Thyroid gland (tissue), 4 donors: ENCODE results near the gene RNF7. TPM values are rescaled to one million over a fixed set of nuclear protein-coding genes. Genes with fewer than 3 reads are reported as not detected.

Source experiments
- DNase-seq, 2 donors: peaks; one replicate each; pipeline ENCODE4 v3.0.0-alpha.2; 2019
- H3K27ac ChIP-seq, 3 donors: fragments of 200-600 bp; sonication (generic); 1 replicate in 2 of 3; 2 replicates in 1 of 3; pipeline ENCODE4 v1.5.1; 2016 to 2019; ENCODE audit warnings: mild to moderate bottlenecking in 1 of 3, moderate library complexity in 1 of 3
- H3K27me3 ChIP-seq: fragments of 200-600 bp; sonication (generic); one replicate; pipeline ENCODE4 v1.5.1; 2019
- H3K36me3 ChIP-seq, 2 donors: fragments of 200-600 bp; sonication (generic); one replicate each; pipeline ENCODE4 v1.5.1; 2016 to 2019
- H3K4me1 ChIP-seq, 2 donors: fragments of 200-600 bp; sonication (generic); one replicate each; pipeline ENCODE4 v1.5.1; 2017 to 2019
- H3K4me3 ChIP-seq, 3 donors: fragments of 200-600 bp; sonication (generic); replicated peaks in 1 of 3; 1 replicate in 2 of 3; 2 replicates in 1 of 3; pipeline ENCODE4 v1.5.1; 2016; ENCODE audit warnings: mild to moderate bottlenecking in 1 of 3
- H3K9me3 ChIP-seq: fragments of 200-600 bp; sonication (generic); one replicate; pipeline ENCODE4 v1.5.1; 2017
- POLR2A ChIP-seq, 2 donors: fragments of 450-650 bp; IDR thresholded peaks; one replicate each; pipeline ENCODE4 v1.6.1; 2017; ENCODE audit warnings: antibody characterized with exemption in 2 of 2, mild to moderate bottlenecking in 2 of 2, moderate library complexity in 1 of 2
- WGBS, 2 donors: methylation state at CpG; one replicate each; pipeline ENCODE4 v1.1.5; 2017; 5-methylcytosine and 5-hydroxymethylcytosine counted together
- intact Hi-C: fragments of 100-400 bp; cut with DNase I; formaldehyde crosslinking; loops from one replicate; pipeline ENCODE4 v1.15.1; 2023
- total RNA-seq, 4 donors: library from RNA; depleted of rRNA; stranded (reverse); fragments of >200 nt; gene quantifications; one replicate each; pipeline ENCODE4 v1.2.3, GENCODE V29; 2016
- TF ChIP-seq, protein P1 (sequence below), 6 experiments: fragments of 200-600 bp in 3 of 6; fragments of 450-650 bp in 3 of 6; sonication (generic) in 3 of 6; IDR thresholded peaks; one replicate each; pipeline ENCODE4 v1.5.1; 2016 to 2019; ENCODE audit warnings: antibody characterized with exemption in 6 of 6, mild to moderate bottlenecking in 2 of 6, inconsistent platforms in 1 of 6, moderate library complexity in 1 of 6

The RNF7 gene
- total RNA-seq, 4 donors from 2014 or later: 56.5 to 114 (median 79.1) TPM

DNA sequence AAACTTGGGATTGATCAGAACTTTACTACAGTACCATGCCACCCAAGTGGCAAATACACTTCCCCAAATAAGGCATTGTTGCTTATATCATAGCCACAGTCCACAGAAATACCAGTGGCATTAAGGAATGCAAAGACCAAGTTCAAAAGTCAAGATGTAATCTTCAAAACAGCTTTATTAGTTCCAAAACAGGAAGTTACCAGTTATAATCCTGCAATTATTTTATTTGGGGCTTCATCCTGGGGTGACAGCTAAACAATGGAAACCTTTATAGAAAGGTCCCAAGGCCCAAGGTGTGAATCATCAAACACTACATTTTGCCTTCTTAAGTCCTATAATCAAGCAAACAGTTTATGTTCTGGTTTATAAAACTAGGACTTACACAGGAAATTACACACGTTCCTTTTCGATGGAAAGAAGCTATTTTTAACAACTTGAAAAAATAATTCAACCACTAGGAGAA is 30.3 kb upstream of the RNF7 start:
- intact Hi-C loops: no loop called here
- TF ChIP-seq, protein P1, sequence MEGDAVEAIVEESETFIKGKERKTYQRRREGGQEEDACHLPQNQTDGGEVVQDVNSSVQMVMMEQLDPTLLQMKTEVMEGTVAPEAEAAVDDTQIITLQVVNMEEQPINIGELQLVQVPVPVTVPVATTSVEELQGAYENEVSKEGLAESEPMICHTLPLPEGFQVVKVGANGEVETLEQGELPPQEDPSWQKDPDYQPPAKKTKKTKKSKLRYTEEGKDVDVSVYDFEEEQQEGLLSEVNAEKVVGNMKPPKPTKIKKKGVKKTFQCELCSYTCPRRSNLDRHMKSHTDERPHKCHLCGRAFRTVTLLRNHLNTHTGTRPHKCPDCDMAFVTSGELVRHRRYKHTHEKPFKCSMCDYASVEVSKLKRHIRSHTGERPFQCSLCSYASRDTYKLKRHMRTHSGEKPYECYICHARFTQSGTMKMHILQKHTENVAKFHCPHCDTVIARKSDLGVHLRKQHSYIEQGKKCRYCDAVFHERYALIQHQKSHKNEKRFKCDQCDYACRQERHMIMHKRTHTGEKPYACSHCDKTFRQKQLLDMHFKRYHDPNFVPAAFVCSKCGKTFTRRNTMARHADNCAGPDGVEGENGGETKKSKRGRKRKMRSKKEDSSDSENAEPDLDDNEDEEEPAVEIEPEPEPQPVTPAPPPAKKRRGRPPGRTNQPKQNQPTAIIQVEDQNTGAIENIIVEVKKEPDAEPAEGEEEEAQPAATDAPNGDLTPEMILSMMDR (IDR thresholded peaks at IDR 0.05): no peak
- TF ChIP-seq POLR2A (IDR thresholded peaks at IDR 0.05): no peak
- no peak overlapping the region for H3K27ac ChIP-seq

GRCh38 chr3:141708367-141708766 is 29.7 kb upstream of the RNF7 start:
- H3K27me3 ChIP-seq: no peaks in the 10 kb centered on the region
- TF ChIP-seq, protein P1 (IDR thresholded peaks at IDR 0.05): no peak
- TF ChIP-seq POLR2A (IDR thresholded peaks at IDR 0.05): no peak
- no peaks in the 10 kb centered on the region for H3K4me1 ChIP-seq
- intact Hi-C loops: no loop called here
- no peak overlapping the region for H3K4me3 ChIP-seq
- WGBS, 2 donors: 85 to 90% methylated on average over 4 of the region's 4 CpGs
- DNase-seq: no peak
- no peaks in the 10 kb centered on the region for H3K9me3 ChIP-seq
- no peak overlapping the region for H3K27ac ChIP-seq
- no peaks in the 10 kb centered on the region for H3K36me3 ChIP-seq

More for the DNA sequence above, 30.3 kb upstream of the RNF7 start:
- no peaks in the 10 kb centered on the region for H3K36me3 ChIP-seq
- H3K4me3 ChIP-seq: no peak overlapping the region
- no peak for DNase-seq
- WGBS, 2 donors: 59 to 63% methylated on average over 2 of the region's 2 CpGs
- H3K4me1 ChIP-seq: no peaks in the 10 kb centered on the region
- H3K9me3 ChIP-seq: no peaks in the 10 kb centered on the region
- H3K27me3 ChIP-seq: no peaks in the 10 kb centered on the region

DNA sequence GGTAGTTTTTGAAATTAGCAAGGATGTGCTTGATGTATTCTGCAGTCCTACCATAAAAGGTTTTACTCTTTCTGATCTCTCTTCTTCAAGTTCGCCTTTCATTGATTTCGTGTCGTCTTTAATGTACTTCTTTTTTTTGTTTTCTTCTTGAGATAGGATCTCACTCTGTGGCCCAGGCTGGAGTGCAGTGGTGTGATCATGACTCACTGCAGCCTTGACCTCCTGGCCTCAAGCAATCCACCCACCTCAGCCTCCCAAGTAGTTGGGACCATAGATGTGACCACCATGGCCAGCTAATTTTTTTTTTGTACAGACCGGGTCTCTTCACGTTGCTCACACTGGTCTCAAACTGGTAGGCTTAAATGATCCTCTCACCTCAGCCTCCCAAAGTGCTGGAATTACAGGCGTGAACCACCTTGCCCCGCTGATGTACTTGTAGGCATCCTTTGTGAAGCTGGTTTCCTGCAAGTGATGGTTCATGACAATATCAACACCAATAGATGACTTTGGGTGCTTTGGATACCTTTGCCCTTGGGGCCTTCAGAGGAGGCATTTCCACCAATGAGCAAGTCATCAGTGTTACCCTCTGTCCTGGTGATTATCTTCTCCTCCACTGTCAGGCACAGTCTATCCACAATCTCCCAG is 28.9 kb upstream of the RNF7 start:
- H3K36me3 ChIP-seq: no peaks in the 10 kb centered on the region
- H3K4me1 ChIP-seq: no peaks in the 10 kb centered on the region
- H3K27ac ChIP-seq: no peak overlapping the region
- TF ChIP-seq, protein P1 (IDR thresholded peaks at IDR 0.05): no peak
- no peak for TF ChIP-seq POLR2A (IDR thresholded peaks at IDR 0.05)
- intact Hi-C loops: no loop called here
- H3K27me3 ChIP-seq: no peaks in the 10 kb centered on the region
- 93 to 98% methylated on average over 7 of the region's 7 CpGs for WGBS, 2 donors
- DNase-seq: no peak
- no peak overlapping the region for H3K4me3 ChIP-seq
- no peaks in the 10 kb centered on the region for H3K9me3 ChIP-seq

- Histone ChIP-seq H3K27ac (no peak overlapping the region), H3K4me1 (no peaks in the 10 kb centered on the region), H3K4me3 (no peak overlapping the region), H3K27me3 (no peaks in the 10 kb centered on the region), H3K9me3 (no peaks in the 10 kb centered on the region), H3K36me3 (no peaks in the 10 kb centered on the region)
- no peak for TF ChIP-seq POLR2A (IDR thresholded peaks at IDR 0.05)
- TF ChIP-seq, protein P1 (IDR thresholded peaks at IDR 0.05): no peak
- no peak for DNase-seq
- 94 to 95% methylated on average over 6 of the region's 6 CpGs for WGBS, 2 donors
- intact Hi-C loops: no loop called here
Observed at GRCh38 chr3:141710121-141710520, 28.0 kb upstream of the RNF7 start.

- Histone ChIP-seq H3K27ac (no peak overlapping the region), H3K9me3 (no peaks in the 10 kb centered on the region), H3K4me3 (no peak overlapping the region), H3K36me3 (no peaks in the 10 kb centered on the region), H3K27me3 (no peaks in the 10 kb centered on the region), H3K4me1 (no peaks in the 10 kb centered on the region)
- TF ChIP-seq, protein P1 (IDR thresholded peaks at IDR 0.05): no peak
- TF ChIP-seq POLR2A (IDR thresholded peaks at IDR 0.05): no peak
- WGBS, 2 donors: 68 to 72% methylated on average over 6 of the region's 6 CpGs
- intact Hi-C loops: no loop called here
- no peak for DNase-seq
Observed at GRCh38 chr3:141710888-141711616, 27.0 kb upstream of the RNF7 start.
